ENCODE results near the gene ABCF2.

ABCF2 gene

DNA sequence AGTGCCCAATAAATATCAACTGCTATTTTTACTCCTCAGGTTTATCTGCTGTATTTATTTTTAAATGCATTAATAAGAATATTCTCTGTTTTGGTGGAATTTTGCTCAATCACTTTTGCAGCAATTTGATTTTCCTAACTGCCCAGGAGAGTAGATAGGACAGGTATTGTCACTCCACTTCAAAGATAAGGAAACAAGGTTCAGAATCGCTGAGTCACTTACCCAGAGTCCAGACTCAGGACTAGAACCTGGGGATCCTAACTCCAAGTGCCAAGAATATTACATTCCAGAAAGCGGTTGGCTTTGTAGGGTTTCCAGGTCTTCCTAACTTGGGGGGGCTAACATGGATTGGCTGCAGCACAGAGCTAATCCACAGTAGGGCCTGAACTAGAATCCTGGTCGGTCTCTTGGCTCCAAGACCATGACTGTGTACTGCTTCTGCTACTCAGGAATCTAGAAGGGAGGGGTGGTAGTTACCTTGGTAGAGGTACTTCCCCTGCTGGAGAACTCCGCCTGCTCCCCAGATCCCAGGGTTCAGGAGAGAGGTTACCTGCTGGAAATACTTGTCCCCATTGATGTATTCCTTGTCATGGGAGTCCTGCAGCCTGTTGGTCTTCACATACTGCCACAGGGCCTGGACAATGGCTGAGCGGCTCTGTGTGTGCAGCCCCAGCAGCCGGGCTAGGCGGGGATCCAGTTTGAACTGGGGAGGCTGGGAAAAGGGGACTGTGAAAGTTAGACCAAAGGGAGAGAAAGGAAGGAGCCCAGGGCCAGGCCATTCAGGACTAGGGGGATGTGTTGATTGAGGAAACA is 14.1 kb upstream of the ABCF2 start:
- DNase-seq: peak; percentile 12

DNA sequence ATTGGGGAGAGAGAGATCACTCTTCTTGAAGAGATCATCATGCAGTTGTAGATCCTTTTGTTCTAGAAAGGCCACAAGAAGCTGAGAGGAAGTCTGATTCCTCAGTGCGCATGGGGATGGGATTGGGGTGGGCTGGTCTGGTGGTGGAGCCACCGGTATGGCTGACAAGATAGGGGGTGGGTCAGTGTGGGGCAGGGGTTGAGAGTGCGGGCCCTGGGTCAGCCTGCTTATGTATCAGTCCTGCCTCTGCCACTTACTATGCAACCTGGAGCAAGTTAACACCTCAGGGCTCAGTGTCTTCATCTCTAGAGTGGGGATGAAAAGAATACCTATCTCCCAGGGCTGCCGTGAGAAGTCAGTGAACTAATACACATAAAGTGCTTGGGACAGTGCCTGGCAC is 13.5 kb upstream of the ABCF2 start:
- no peak for DNase-seq

DNA sequence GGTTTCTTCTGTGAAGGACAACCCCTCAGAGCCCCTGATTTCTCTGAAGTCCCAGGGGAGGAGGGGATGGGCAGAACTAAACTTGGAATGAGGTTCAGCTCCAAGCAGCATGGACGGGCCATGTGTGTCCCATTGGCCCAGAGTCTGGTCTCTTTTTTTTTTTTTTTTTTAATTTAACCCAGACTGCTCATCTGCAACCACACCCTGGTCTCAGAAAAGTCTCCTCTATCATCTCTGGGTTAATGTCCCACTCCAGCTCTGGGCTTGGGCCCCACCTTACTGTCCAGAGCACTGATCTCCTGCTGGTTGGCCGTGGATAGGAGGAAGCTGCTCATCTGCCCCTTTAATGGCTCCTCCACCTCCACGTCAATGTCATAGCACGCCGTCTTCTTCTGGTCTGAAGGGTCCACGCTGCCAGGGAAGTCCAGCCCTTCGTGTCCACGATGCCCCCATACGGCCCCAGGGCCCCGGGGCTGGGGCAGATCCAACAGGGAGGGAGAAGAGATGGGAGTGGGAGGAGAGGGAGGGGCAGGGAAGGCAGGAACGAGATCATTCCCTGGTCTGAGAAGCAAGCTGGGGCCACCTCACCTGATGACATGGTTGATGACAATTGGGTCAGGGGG is 12.9 kb upstream of the ABCF2 start:
- DNase-seq: no peak

DNA sequence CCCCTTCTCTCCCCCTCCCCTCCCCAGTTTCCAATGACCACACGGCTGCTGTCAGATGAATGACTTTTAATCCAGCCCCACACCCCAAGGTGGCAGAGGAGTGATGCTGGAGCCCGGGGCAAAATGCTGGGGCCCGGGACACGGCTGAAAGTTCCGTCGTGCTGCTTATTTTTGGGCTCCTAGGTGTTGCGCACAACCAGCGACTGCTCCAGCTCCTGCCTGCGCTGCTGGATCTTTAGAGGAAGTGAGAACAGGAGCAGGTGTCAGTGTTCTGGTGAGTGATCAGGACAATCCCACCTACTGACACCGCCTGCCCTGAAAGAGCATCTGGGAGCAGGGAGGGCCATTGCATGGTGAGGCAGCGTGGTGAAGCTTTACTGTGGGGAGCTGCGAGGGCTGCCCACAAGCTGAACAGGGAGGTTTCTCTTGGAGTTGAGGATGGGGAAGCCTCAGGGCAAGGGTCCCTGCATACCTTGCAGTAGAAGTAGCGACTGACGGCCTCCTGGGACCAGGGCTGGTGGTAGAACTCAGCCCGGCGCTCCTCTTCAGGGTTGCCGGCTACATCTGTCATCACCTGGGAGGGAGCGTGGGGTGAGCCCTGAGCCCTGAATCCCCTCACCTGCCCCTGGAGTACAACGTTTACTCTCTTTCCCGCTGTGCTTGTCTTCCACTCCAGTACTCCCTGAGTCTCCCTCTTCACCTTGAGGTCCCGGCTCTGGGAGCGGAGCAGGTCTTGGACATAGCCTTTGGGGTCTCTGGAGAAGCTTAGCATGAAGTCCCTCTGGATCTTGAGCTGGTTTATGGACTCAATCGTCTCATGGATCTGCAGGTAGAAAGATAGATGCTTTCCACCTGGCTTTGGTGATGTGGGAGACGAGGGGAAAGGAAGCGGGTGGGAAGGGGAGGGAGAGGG is 12.2 kb upstream of the ABCF2 start:
- DNase-seq: no peak

DNA sequence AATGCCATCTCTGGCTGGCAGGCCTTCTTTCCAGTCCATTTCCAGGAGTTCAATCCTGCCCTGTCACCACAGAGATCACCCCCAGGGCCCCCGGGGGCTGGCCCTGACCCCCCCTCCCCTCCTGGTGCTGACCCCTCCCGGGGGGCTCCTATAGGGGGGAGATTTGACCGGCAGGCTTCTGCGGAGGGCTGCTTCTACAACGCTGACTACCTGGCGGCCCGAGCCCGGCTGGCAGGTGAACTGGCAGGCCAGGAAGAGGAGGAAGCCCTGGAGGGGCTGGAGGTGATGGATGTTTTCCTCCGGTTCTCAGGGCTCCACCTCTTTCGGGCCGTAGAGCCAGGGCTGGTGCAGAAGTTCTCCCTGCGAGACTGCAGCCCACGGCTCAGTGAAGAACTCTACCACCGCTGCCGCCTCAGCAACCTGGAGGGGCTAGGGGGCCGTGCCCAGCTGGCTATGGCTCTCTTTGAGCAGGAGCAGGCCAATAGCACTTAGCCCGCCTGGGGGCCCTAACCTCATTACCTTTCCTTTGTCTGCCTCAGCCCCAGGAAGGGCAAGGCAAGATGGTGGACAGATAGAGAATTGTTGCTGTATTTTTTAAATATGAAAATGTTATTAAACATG is 11.3 kb upstream of the ABCF2 start:
- no peak for DNase-seq

DNA sequence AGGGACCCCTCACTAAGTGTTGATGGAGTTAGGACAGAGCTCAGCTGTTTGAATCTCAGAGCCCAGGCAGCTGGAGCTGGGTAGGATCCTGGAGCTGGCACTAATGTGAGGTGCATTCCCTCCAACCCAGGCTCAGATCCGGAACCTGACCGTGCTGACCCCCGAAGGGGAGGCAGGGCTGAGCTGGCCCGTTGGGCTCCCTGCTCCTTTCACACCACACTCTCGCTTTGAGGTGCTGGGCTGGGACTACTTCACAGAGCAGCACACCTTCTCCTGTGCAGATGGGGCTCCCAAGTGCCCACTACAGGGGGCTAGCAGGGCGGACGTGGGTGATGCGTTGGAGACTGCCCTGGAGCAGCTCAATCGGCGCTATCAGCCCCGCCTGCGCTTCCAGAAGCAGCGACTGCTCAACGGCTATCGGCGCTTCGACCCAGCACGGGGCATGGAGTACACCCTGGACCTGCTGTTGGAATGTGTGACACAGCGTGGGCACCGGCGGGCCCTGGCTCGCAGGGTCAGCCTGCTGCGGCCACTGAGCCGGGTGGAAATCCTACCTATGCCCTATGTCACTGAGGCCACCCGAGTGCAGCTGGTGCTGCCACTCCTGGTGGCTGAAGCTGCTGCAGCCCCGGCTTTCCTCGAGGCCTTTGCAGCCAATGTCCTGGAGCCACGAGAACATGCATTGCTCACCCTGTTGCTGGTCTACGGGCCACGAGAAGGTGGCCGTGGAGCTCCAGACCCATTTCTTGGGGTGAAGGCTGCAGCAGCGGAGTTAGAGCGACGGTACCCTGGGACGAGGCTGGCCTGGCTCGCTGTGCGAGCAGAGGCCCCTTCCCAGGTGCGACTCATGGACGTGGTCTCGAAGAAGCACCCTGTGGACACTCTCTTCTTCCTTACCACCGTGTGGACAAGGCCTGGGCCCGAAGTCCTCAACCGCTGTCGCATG is 10.5 kb upstream of the ABCF2 start:
- DNase-seq: no peak

DNA sequence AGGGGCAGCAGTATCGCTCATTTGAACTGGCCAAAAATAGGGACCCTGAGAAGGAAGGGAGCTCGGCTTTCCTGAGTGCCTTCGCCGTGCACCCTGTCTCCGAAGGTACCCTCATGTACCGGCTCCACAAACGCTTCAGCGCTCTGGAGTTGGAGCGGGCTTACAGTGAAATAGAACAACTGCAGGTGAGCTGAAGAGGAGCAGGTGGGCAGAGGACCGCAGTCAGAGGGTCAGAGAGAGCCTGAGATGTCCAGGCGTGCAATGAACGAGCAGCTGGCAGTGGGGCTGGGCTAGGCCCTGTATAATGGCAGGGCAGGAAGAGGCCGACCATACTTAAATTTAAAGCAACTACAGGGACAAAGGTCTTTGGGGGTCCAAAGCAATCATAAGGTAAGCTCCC is 9.4 kb upstream of the ABCF2 start:
- DNase-seq: no peak

DNA sequence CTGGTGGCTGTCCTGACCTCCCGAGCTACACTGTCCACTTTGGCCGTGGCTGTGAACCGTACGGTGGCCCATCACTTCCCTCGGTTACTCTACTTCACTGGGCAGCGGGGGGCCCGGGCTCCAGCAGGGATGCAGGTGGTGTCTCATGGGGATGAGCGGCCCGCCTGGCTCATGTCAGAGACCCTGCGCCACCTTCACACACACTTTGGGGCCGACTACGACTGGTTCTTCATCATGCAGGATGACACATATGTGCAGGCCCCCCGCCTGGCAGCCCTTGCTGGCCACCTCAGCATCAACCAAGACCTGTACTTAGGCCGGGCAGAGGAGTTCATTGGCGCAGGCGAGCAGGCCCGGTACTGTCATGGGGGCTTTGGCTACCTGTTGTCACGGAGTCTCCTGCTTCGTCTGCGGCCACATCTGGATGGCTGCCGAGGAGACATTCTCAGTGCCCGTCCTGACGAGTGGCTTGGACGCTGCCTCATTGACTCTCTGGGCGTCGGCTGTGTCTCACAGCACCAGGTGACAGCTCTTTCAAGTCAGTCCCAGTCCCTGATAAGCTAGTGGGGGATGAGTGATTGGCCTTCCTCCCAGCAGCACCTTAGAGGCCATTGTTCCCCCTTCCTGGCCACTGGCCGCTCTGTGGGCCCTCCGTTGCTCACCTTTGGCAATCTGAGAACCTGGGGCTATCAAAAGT is 8.2 kb upstream of the ABCF2 start:
- no peak for DNase-seq

DNA sequence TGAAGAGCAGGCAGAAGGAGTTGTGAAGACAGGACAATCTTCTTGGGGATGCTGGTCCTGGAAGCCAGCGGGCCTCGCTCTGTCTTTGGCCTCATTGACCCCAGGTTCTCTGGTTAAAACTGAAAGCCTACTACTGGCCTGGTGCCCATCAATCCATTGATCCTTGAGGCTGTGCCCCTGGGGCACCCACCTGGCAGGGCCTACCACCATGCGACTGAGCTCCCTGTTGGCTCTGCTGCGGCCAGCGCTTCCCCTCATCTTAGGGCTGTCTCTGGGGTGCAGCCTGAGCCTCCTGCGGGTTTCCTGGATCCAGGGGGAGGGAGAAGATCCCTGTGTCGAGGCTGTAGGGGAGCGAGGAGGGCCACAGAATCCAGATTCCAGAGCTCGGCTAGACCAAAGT is 6.8 kb upstream of the ABCF2 start:
- no peak for DNase-seq

DNA sequence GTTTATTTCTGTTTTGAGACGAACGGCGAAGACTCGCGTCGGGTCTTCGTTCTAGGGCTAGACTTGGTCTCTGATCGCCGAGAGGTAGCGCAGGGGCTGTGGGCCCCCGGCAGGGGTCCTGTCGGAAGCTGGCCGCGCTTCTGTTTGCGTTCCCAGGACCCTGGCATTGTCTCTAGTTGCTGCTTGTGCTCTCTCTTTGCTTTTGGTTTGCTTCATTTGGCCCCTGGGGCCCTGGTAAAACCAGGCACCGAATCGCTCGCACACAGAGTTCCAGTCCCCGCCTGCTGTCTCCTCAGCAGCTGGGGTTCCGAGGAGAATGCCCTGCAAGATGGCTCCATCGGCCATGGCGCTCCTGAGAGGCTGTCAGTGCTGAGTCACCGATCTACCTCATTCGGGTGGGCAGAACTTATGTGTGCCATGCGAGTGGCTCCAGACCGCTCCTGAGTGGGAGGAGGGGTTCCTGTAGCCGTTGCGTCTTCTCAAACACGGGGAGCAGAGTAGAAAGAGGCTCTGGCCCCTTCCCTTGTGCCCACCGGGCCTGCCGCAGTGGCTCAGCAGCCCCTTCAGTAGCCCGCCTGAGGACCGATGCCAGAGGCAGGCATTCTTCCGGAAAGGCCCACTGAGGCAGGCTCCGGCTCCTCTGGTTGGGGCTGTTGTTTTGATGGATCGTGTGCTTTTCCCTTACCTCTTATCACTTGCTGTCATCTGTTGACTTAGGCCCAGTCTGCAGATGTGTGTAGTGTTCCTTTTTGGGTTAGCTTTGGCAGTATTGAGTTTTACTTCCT is 6.1 kb upstream of the ABCF2 start:
- DNase-seq: peak; percentile 48

DNA sequence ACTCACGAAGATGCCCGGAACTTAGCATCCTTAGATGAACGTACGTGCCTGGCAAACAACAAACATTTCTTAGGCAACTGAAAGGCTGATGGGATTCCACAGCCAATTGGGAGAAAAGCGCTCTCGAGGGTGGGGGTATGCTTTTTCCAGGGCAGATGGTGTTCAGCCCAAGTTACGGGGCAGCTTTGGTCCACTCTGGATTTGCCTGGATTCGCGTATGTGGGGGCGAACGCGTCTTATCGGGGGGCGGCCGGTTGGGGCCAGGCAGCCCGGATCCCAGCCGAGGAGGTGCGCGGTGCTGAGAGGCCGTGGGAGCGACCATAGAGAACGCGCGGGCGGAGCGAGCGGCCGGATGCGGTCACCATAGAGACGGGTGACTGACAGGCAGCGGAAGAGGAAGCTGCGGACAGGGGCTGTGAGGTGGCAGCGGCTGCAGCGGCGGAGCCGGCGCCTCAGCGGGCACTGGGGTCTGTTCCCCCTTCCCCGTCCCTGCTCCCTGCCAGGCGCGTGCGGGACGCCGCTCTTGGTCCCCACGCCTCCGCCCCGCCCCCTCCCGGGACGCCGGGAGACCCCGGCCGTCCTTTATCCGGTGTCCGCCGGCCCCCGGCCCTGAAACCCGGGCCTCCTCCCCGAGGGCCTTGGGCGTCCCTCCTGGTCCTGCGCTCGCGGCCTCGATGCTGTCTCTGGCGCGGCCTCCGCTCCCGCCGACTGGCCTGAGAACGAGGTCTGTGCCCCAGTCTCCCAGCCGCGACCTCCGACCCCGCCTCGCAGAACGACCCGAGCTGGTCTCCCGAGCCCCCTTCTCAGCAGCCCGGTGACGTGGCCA is 5.3 kb upstream of the ABCF2 start, which contains the start of gene CHPF2:
TSS of gene CHPF2 (plus strand) at position 393 of the 826 bp plus-strand sequence. CDS start 1,529 bp downstream, outside the sequence.
- peak; percentile 86 for DNase-seq

DNA sequence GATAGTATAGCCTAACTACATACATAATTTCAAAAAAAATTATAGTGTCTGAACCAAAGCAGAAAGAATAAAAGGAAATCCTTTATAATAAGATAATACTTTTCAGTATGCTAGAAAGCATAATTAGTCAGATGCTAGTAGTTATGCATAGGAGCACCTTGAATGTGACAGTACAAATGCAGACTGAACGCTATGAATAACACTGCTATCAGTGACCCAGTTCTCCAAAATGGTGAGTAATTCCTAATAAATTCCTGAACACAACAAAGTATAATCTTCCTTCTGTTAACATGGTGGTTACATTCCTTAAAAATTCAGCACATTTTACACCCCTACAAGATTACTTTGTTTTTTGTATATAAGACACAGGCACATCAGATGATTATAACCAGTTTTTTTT is 4.1 kb upstream of the ABCF2 start:
- DNase-seq: no peak

DNA sequence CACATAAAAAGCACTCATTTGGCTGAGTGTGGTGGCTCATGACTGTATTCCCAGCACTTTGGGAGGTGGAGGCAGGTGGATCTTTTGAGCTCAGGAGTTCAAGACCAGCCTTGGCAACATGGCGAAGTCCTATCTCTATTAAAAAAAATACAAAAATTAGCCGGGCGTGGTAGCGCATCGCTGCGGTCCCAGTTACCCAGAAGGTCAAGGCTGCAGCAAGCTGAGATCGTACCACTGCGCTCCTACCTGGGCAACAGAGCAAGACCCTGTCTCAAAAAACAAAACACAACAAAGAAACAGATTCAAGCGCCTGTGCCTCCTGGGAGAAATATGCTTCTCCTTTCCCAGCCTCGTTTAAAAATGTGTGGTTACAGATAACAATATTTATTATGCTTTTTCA is 2.2 kb upstream of the ABCF2 start:
- DNase-seq: no peak

DNA sequence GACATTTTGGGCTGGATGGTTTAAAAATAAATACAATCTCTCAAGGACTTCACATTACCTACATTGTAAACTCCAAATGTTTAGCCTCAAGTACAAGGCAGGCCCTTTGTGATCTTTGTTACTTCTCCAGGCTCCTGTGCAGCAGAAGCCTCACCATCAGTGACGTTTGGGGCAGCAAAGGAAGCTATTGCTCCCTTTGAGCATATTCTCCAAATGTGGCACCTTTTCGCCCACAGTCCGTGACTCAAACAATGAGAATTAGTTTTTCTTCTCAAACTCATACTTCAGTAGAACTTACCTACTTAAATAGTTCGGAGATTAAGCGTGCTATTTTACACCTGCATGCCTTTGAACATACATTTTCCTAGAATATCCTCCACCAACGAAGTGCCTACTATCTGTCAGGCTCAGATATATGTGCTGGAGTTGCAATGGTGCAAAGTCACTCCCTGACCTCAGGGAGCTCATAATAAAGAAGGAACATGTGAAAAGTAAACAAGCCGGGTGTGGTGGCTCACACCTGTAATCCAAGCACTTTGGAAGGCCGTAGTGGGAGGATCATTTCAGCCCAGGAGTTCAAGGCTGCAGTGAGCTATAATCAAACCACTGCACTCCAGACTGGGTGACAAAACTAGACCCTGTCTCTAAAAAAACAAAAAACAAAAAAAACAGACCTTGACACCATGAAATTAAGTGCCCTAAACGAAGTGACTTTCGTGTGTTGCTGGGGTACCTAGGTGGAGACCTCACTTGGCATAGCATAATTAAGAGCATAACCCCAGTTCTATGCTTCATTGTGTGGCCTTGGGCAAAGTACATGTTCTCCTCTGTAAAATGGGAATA is 1.2 kb upstream of the ABCF2 start:
- DNase-seq: peak; percentile 27

DNA sequence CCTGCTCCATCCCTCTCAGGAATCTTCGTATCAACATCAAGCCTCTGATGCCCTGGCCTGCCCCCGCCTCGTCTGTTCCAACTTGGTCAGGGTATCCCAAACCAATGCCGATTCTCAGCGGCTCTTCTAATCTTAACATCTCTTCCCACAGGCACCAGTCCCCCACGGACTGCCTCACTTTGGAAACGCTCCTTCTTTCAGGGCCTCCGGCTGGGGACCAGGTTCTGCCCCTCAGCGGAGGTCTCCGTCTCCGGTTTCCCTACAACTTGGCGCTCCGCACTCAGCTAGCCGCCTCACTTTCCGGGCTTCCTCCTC is 488 bp downstream of the ABCF2 start:
- no peak for DNase-seq

DNA sequence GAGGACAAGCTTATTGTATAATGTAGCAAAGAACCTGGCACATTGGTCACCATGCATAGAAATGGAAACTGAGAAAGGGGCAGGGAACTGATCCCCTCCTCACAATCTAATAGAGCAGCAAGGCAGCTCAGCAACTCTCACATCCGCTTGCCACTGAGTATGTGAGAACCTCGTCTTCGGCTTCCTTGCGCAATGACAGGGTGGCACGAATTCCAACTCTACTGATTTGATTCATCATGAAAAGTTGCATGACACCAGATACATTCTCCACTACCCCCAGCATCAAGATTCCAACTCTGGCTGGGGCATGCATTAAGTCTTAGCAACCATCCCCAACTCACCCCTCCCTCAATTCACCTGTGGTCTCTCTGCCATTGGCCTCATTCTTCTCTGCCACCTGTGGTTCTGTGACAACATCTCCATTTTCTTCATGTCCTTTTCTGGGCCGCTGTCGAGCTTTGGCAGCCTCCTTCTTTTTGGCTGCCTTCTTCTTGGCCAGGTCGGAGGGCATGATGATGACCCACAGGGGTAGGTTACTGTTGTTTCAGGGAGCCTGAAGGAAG is 976 bp downstream of the ABCF2 start:
- no peak for DNase-seq

DNA sequence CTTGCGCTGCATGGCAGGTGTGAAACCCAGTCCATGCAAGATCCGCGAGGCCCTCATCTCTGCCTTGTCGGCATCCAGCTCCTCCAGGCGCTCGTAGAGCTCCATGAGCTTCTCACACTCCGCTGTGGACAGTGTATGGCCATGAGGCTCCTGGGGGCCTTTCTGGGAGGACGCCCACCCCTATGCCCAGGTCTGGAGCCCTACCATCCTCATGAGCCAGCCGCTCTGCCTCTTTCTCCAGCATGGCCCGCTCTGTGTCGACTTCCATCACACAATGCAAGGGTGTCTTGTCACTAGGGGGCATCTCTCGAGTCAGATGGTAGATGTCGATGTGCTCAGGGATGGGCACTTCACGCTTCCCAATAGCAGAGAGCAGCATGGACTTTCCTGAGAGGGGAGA is 3.3 kb downstream of the ABCF2 start:
- DNase-seq: no peak

DNA sequence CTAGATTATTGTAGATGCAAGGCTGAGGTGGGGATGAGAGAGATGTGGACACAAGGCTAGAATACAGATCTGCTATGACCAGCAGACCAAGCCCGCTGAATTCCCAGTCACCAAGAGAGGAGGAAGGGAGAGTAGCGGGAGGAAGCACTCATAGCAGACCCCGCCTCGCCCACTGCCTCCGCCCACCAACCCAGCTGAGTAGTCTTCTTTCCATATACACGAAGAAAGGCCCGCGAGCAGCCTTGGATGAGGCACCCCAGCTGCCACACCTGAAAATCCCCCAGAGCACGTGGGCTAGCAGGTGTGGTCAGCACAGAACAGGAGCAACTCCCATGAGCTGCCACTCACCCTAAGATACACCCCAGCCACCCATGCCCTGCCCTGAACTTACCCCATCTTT is 8.8 kb downstream of the ABCF2 start:
- no peak for DNase-seq
